Loucy (cell line): ENCODE results near the gene MXD3.

ENCODE experiments used
- H2AFZ ChIP-seq: fragments of 200-600 bp; sonication (generic); 2 replicates; pipeline ENCODE4 v1.6.0; 2016; ENCODE audit warnings: antibody characterized with exemption, mild to moderate bottlenecking, low read length, moderate library complexity
- H3F3A ChIP-seq: fragments of 200-600 bp; 2 replicates; pipeline ENCODE4 v1.6.0; 2016; ENCODE audit warnings: antibody characterized with exemption, low read depth, mild to moderate bottlenecking
- H3K27me3 ChIP-seq: fragments of 200-600 bp; sonication (generic); 2 replicates; pipeline ENCODE4 v1.6.1; 2014; ENCODE audit warnings: low read length, mild to moderate bottlenecking; ENCODE audit not compliant: insufficient read depth, poor library complexity, severe bottlenecking
- H3K36me3 ChIP-seq: fragments of 200-600 bp; sonication (generic); 2 replicates; pipeline ENCODE4 v1.6.1; 2016; ENCODE audit warnings: low read length; ENCODE audit not compliant: insufficient read depth
- H3K4me1 ChIP-seq: fragments of 200-600 bp; sonication (generic); 2 replicates; pipeline ENCODE4 v1.5.1; 2014; ENCODE audit warnings: low read length, mild to moderate bottlenecking; ENCODE audit not compliant: insufficient read depth, poor library complexity, severe bottlenecking
- H3K4me2 ChIP-seq: fragments of 200-600 bp; sonication (generic); 2 replicates; pipeline ENCODE4 v1.6.0; 2014; ENCODE audit warnings: antibody characterized with exemption, low read length, low read depth, mild to moderate bottlenecking; ENCODE audit not compliant: poor library complexity, severe bottlenecking
- H3K4me3 ChIP-seq: fragments of 200-600 bp; sonication (generic); 2 replicates; pipeline ENCODE4 v1.5.1; 2014; ENCODE audit warnings: low read length, mild to moderate bottlenecking, mixed read lengths; ENCODE audit not compliant: poor library complexity, severe bottlenecking
- H3K79me2 ChIP-seq: fragments of 200-600 bp; sonication (generic); 2 replicates; pipeline ENCODE4 v1.6.1; 2014; ENCODE audit warnings: low read length; ENCODE audit not compliant: insufficient read depth
- H3K9ac ChIP-seq: fragments of 200-600 bp; sonication (generic); 2 replicates; pipeline ENCODE4 v1.6.0; 2014; ENCODE audit warnings: mild to moderate bottlenecking, low read depth, low read length, moderate library complexity; ENCODE audit not compliant: poor library complexity, severe bottlenecking
- H3K9me2 ChIP-seq: fragments of 200-600 bp; sonication (generic); replicated peaks from 2 replicates; pipeline ENCODE4 v1.6.1; 2016; ENCODE audit warnings: low read depth, low read length, mixed read lengths
- H3K9me3 ChIP-seq: fragments of 200-600 bp; sonication (generic); 2 replicates; pipeline ENCODE4 v1.6.1; 2014; ENCODE audit warnings: mild to moderate bottlenecking, antibody characterized with exemption, low read length, low read depth; ENCODE audit not compliant: insufficient read depth
- H4K20me1 ChIP-seq: fragments of 200-600 bp; sonication (generic); 2 replicates; pipeline ENCODE4 v1.6.0; 2014; ENCODE audit warnings: antibody characterized with exemption, low read length, mild to moderate bottlenecking; ENCODE audit not compliant: insufficient read depth, poor library complexity, severe bottlenecking
- EZH2phosphoT487 ChIP-seq: fragments of 200-600 bp; IDR thresholded peaks from 2 replicates; pipeline ENCODE4 v1.6.1; 2018; ENCODE audit warnings: antibody characterized with exemption, mild to moderate bottlenecking, moderate library complexity, borderline replicate concordance
- TF ChIP-seq, protein P1 (sequence below): fragments of 200-600 bp; sonication (generic); conservative IDR thresholded peaks from 2 replicates; pipeline ENCODE4 v1.5.1; 2014; ENCODE audit warnings: mild to moderate bottlenecking, antibody characterized with exemption, low read length

Gene MXD3

DNA sequence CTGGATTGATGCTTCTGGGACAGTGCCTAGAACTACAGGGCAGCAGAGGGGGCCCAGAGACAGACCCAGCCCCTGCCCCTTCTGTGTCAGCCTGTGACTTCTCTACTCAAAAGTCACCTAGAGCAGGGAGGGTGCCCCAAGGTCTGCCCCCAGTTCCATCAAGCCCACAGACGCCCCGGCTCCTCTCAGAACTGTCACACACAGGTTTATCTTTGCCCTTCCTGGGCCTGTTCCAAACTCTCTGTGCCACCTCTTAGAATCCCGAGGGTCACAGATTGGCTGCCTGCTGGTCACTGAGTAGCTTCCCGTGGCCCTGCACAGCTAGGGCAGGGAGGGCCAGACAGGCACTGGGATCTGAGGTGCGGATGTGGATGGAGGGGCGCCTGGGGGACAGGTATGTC, 47.8 kb upstream of the MXD3 start:
- peaks cover 38% of the 10 kb centered on the region for H3K4me1 ChIP-seq
- H3K27me3 ChIP-seq = no peaks in the 10 kb centered on the region
- H3K4me2 ChIP-seq = peak overlapping the region; percentile 92
- TF ChIP-seq, protein P1, sequence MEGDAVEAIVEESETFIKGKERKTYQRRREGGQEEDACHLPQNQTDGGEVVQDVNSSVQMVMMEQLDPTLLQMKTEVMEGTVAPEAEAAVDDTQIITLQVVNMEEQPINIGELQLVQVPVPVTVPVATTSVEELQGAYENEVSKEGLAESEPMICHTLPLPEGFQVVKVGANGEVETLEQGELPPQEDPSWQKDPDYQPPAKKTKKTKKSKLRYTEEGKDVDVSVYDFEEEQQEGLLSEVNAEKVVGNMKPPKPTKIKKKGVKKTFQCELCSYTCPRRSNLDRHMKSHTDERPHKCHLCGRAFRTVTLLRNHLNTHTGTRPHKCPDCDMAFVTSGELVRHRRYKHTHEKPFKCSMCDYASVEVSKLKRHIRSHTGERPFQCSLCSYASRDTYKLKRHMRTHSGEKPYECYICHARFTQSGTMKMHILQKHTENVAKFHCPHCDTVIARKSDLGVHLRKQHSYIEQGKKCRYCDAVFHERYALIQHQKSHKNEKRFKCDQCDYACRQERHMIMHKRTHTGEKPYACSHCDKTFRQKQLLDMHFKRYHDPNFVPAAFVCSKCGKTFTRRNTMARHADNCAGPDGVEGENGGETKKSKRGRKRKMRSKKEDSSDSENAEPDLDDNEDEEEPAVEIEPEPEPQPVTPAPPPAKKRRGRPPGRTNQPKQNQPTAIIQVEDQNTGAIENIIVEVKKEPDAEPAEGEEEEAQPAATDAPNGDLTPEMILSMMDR = no peak
- no peak for TF ChIP-seq EZH2phosphoT487
- no peak overlapping the region for H2AFZ ChIP-seq
- H4K20me1 ChIP-seq = no peaks in the 10 kb centered on the region
- H3F3A ChIP-seq = no peaks in the 10 kb centered on the region
- H3K4me3 ChIP-seq = no peak overlapping the region
- H3K36me3 ChIP-seq = no peaks in the 10 kb centered on the region
- no peaks in the 10 kb centered on the region for H3K9me2 ChIP-seq
- peak overlapping the region; percentile 88 for H3K9ac ChIP-seq
- H3K9me3 ChIP-seq = no peaks in the 10 kb centered on the region
- H3K79me2 ChIP-seq = peaks cover 27% of the 10 kb centered on the region; the same call in 1 of the 2 replicates

DNA sequence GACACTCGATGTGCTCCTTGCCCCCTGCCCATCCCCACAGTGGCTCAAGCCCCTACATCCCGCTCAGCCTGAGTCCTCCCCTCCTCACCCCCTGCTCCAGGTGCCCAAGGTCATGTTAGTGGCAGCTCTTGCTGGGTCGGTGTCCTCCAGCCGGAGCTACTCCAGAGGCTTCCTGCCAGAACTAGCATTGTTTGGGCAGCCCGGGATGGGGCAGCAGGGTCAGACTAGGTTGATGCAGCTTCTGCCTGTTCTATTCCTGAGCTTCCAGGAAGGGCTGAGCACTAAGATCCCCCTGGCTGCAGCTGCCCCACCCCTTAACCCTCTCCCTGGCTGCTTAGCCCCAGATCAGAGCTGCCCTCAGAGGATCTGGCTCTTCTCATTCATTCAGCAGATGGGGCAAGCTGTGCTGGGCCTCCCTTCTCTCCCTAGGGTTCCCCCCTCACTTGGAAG, 46.7 kb upstream of the MXD3 start:
- Histone ChIP-seq H3K36me3 (no peaks in the 10 kb centered on the region), H2AFZ (no peak overlapping the region), H3K4me3 (peak overlapping the region; percentile 92), H3K4me1 (peaks cover 36% of the 10 kb centered on the region), H3K9me3 (no peaks in the 10 kb centered on the region), H3K4me2 (peak overlapping the region; percentile 92), H3K27me3 (no peaks in the 10 kb centered on the region), H4K20me1 (no peaks in the 10 kb centered on the region), H3K79me2 (peaks cover 24% of the 10 kb centered on the region; the same call in 1 of the 2 replicates), H3K9ac (peak overlapping the region; percentile 88), H3F3A (no peaks in the 10 kb centered on the region), H3K9me2 (no peaks in the 10 kb centered on the region)
- no peak for TF ChIP-seq EZH2phosphoT487
- TF ChIP-seq, protein P1 = no peak

DNA sequence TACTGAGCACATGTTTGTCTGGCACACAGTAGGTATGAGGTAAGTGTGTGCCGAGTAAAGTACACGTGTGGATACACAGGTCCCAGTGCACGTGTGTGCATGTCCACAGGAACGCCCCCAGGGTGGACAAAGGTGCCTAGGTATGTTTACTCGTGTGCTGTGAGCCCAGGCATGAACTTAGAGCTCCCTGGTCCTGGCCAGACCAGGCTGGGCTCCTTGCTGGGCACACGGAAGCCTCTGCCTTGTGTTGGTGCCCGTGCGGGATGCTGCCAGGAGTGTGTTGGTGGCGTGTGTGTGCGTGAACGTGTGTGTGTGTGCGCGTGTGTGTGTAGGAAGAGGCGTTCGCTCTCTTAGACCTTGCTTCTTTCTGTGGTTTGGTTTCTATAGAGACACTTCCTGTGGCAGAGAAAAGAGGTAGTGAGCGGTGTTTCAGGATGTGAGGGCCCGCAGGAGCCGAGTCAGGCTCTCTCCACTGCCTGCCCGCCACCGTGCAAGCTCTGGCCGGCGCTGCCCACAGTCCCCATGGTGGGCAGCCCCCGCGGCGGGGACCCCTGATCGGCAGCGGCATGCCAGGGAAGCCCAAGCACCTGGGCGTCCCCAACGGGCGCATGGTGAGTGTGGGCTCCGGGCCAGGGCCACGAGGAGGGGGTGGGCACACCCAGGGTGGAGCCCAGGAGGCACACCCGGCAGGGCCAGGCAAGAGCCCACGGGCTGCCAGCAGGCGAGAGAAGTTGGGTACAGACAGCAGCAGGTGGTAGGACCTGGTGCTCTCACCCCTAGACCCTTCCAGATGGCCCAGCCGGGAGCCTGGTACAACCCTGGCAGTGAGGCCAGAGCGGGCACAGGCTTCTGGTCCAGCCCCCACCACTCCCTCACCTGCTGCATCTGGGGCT, 46.0 kb upstream of the MXD3 start, which contains the start of gene RGS14:
Gene RGS14 (plus strand): TSS at position 466 of the 893 bp plus-strand sequence. CDS start 101 bp downstream, at position 567.
- Histone ChIP-seq H3K4me1 (peaks cover 34% of the 10 kb centered on the region), H2AFZ (peak within 1 kb of the TSS; percentile 49; the same call in 1 of the 2 replicates), H3K9me2 (no peaks in the 10 kb centered on the region), H3K36me3 (no peaks in the 10 kb centered on the region), H3K4me2 (peak within 1 kb of the TSS; percentile 92), H3F3A (no peaks in the 10 kb centered on the region), H3K27me3 (no peaks in the 10 kb centered on the region), H3K9ac (peak within 1 kb of the TSS; percentile 88), H3K79me2 (peaks cover 22% of the 10 kb centered on the region; the same call in 1 of the 2 replicates), H3K9me3 (no peaks in the 10 kb centered on the region), H3K4me3 (peak within 1 kb of the TSS; percentile 92), H4K20me1 (no peaks in the 10 kb centered on the region)
- TF ChIP-seq EZH2phosphoT487 = no peak
- TF ChIP-seq, protein P1 = no peak
